ENCODE results near the gene GDPD4.
"Not testable (repeated sequence)": the region's sequence is repeated elsewhere in the genome, so short reads cannot be mapped to it uniquely, and the experiment has no call there.

Gene GDPD4

GRCh38 chr11:77300028-77300427 is 1.5 kb downstream of the GDPD4 start:
- not testable (repeated sequence) for H3K4me3 ChIP-seq (ENCODE audit: extremely low read depth, insufficient read depth, low read length, poor library complexity, severe bottlenecking); H3K36me3 ChIP-seq (ENCODE audit: control insufficient read depth, insufficient read depth, low read length); H3K9me3 ChIP-seq (ENCODE audit: control insufficient read depth, low read length); H3K4me1 ChIP-seq (ENCODE audit: control insufficient read depth, insufficient read depth, low read length, poor library complexity, severe bottlenecking); H3K27ac ChIP-seq (ENCODE audit: low read depth, low read length, severe bottlenecking)
- 88 to 96% methylated on average over 4 of the region's 6 CpGs for WGBS, 2 experiments (ENCODE audit: insufficient coverage in 2 of 2)

GRCh38 chr11:77299528-77299993 is 1.9 kb downstream of the GDPD4 start:
- 100% methylated on average over 1 of the region's 2 CpGs; no CpG with 5 or more reads in 1 of the 2 experiments for WGBS, 2 experiments (ENCODE audit: insufficient coverage in 2 of 2)
- no peak overlapping the region for H3K27ac ChIP-seq (ENCODE audit: low read depth, low read length, severe bottlenecking)
- H3K4me1 ChIP-seq (ENCODE audit: control insufficient read depth, insufficient read depth, low read length, poor library complexity, severe bottlenecking) = no peaks in the 10 kb centered on the region
- H3K9me3 ChIP-seq (ENCODE audit: control insufficient read depth, low read length) = no peaks in the 10 kb centered on the region
- no peak overlapping the region for H3K4me3 ChIP-seq (ENCODE audit: extremely low read depth, insufficient read depth, low read length, poor library complexity, severe bottlenecking)
- H3K36me3 ChIP-seq (ENCODE audit: control insufficient read depth, insufficient read depth, low read length) = no peaks in the 10 kb centered on the region

DNA sequence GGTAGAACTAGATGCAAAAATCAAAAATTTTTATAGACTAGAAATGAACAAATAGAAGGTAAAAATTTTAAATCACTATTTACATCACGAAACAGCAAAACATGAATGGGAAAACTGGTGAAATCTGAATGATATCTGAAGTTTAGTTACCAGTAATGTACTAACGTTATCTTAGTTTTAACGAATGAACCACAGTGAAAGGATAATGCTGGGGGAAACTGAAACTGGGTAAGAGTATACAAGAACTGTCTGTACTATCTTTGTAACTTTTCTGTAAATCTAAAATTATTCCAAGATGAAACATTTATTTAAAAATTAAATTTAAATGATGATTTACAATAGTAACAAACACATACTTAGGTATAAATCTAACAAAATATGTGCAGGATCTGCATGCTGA is 7.4 kb downstream of the GDPD4 start:
- H3K27ac ChIP-seq (ENCODE audit: low read depth, low read length, severe bottlenecking) = no peak overlapping the region
- no peaks in the 10 kb centered on the region for H3K9me3 ChIP-seq (ENCODE audit: control insufficient read depth, low read length)
- H3K36me3 ChIP-seq (ENCODE audit: control insufficient read depth, insufficient read depth, low read length) = no peaks in the 10 kb centered on the region
- no peak overlapping the region for H3K4me3 ChIP-seq (ENCODE audit: extremely low read depth, insufficient read depth, low read length, poor library complexity, severe bottlenecking)
- 67 to 100% methylated on average over 1 to 2 of the region's 3 CpGs for WGBS, 2 experiments (ENCODE audit: insufficient coverage in 2 of 2)
- H3K4me1 ChIP-seq (ENCODE audit: control insufficient read depth, insufficient read depth, low read length, poor library complexity, severe bottlenecking) = no peaks in the 10 kb centered on the region

GRCh38 chr11:77289737-77290136 is 11.7 kb downstream of the GDPD4 start:
- H3K36me3 ChIP-seq (ENCODE audit: control insufficient read depth, insufficient read depth, low read length) = no peaks in the 10 kb centered on the region
- H3K27ac ChIP-seq (ENCODE audit: low read depth, low read length, severe bottlenecking) = no peak overlapping the region
- 85% methylated on average over 2 of the region's 4 CpGs; no CpG with 5 or more reads in 1 of the 2 experiments for WGBS, 2 experiments (ENCODE audit: insufficient coverage in 2 of 2)
- H3K4me3 ChIP-seq (ENCODE audit: extremely low read depth, insufficient read depth, low read length, poor library complexity, severe bottlenecking) = no peak overlapping the region
- H3K9me3 ChIP-seq (ENCODE audit: control insufficient read depth, low read length) = no peaks in the 10 kb centered on the region
- H3K4me1 ChIP-seq (ENCODE audit: control insufficient read depth, insufficient read depth, low read length, poor library complexity, severe bottlenecking) = no peaks in the 10 kb centered on the region

DNA sequence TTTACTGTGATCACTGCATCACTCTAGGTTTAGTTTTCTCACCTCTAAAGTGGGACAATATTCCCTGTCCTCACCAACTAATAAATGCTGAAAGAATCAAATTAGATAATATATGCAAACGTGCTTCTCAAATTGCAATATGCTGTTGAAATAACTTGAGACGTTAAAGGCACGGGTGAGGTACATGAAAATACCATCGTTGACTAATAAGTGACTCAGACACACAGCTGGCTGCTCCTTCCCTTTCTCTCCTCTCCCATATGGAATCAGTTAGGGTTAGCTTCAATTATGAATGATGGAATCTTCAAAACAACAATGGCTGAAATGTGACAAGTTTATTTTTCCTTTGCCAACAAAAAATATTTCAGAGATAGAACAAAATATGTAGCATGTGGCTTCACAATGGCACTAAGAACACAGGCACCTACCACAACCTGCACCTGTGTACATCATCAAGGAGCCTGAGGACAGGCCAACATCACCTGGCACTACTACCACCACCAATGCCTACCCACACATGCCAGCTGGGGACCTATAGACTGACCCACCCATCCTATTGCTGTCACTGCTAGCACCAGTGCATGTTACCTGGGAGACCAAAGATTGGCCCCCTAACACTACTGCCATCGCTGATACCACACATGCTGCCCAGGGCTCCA is 13.7 kb downstream of the GDPD4 start:
- Histone ChIP-seq H3K4me1 (ENCODE audit: control insufficient read depth, insufficient read depth, low read length, poor library complexity, severe bottlenecking) (no peaks in the 10 kb centered on the region), H3K27ac (ENCODE audit: low read depth, low read length, severe bottlenecking) (no peak overlapping the region), H3K9me3 (ENCODE audit: control insufficient read depth, low read length) (no peaks in the 10 kb centered on the region), H3K4me3 (ENCODE audit: extremely low read depth, insufficient read depth, low read length, poor library complexity, severe bottlenecking) (no peak overlapping the region), H3K36me3 (ENCODE audit: control insufficient read depth, insufficient read depth, low read length) (no peaks in the 10 kb centered on the region)
- WGBS, 2 experiments (ENCODE audit: insufficient coverage in 2 of 2) = 90% methylated on average over 2 to 5 of the region's 5 CpGs

GRCh38 chr11:77287136-77287535 is 14.3 kb downstream of the GDPD4 start:
- Histone ChIP-seq H3K4me1 (ENCODE audit: control insufficient read depth, insufficient read depth, low read length, poor library complexity, severe bottlenecking) (no peaks in the 10 kb centered on the region), H3K27ac (ENCODE audit: low read depth, low read length, severe bottlenecking) (no peak overlapping the region), H3K9me3 (ENCODE audit: control insufficient read depth, low read length) (no peaks in the 10 kb centered on the region), H3K4me3 (ENCODE audit: extremely low read depth, insufficient read depth, low read length, poor library complexity, severe bottlenecking) (no peak overlapping the region), H3K36me3 (ENCODE audit: control insufficient read depth, insufficient read depth, low read length) (no peaks in the 10 kb centered on the region)
- 71 to 90% methylated on average over 1 to 2 of the region's 3 CpGs for WGBS, 2 experiments (ENCODE audit: insufficient coverage in 2 of 2)

DNA sequence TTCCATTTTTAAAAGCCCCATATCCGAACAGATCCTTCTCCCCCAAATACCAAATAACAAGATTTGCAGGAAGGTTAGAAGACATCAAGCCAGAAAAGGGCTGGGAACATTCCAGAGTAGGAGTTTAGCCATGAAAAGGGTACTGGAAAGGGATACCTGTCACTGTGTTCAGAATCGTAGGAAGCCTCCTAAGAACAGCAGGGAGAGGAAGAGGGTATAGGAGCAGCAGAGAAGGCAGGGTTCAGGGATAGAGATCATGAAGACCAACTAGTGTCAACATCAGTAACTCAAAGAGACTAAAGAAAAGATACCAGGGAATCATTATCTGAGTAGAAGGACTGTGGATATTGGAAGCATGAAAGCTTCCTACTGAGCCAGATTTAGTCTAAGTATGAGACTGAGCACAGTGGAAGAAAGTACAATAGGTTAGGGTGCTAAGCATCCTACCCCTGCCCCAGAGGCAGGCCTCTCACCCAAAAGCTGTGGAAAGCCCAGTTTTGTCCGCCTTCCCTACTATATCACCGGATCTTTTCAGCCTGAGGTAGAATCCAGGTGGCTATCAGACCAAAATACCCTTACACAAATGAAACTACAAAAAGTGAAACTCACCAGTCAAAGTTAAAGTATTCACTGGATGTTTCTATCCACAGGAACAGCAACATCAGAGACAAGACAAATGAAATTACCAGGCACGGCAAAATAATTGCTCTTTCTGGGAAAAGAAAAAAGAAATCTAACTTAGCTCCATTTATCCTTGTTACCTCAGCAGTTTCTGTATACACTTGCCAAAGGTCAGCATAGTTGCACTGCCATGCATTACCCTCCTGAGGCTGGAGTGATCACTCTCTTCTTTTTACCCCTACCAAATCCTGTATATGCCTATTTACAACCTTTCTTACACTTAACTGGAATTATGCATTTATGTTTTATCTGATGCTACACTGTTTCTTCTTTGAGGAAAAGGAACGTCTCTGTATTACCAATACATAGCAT is 16.7 kb downstream of the GDPD4 start:
- Histone ChIP-seq H3K36me3 (ENCODE audit: control insufficient read depth, insufficient read depth, low read length) (no peaks in the 10 kb centered on the region), H3K9me3 (ENCODE audit: control insufficient read depth, low read length) (no peaks in the 10 kb centered on the region), H3K27ac (ENCODE audit: low read depth, low read length, severe bottlenecking) (no peak overlapping the region), H3K4me1 (ENCODE audit: control insufficient read depth, insufficient read depth, low read length, poor library complexity, severe bottlenecking) (no peaks in the 10 kb centered on the region), H3K4me3 (ENCODE audit: extremely low read depth, insufficient read depth, low read length, poor library complexity, severe bottlenecking) (no peak overlapping the region)
- 81 to 95% methylated on average over 3 of the region's 6 CpGs for WGBS, 2 experiments (ENCODE audit: insufficient coverage in 2 of 2)

DNA sequence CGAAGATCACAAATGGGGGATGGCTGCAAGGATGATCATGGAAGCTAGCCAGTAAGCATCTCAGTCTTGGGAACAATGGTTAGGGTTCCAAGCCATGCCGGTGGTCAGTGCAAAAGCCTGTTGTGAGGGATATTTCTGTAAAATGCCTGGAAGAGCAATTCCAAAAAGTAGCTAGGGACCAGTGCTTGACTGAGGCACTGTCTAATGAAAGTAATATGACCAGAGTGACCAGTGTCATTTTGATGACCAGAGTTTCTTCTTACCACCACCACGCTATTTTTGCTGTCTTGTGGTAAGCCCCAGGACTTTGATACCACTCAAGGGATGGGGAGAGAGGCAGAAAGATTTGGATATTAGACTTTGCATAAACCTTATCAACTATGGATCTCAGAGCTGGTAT is 18.4 kb downstream of the GDPD4 start:
- WGBS, 2 experiments (ENCODE audit: insufficient coverage in 2 of 2) = 64 to 83% methylated on average over 2 of the region's 3 CpGs
- no peaks in the 10 kb centered on the region for H3K9me3 ChIP-seq (ENCODE audit: control insufficient read depth, low read length)
- H3K4me1 ChIP-seq (ENCODE audit: control insufficient read depth, insufficient read depth, low read length, poor library complexity, severe bottlenecking) = no peaks in the 10 kb centered on the region
- no peak overlapping the region for H3K27ac ChIP-seq (ENCODE audit: low read depth, low read length, severe bottlenecking)
- H3K36me3 ChIP-seq (ENCODE audit: control insufficient read depth, insufficient read depth, low read length) = no peaks in the 10 kb centered on the region
- no peak overlapping the region for H3K4me3 ChIP-seq (ENCODE audit: extremely low read depth, insufficient read depth, low read length, poor library complexity, severe bottlenecking)

DNA sequence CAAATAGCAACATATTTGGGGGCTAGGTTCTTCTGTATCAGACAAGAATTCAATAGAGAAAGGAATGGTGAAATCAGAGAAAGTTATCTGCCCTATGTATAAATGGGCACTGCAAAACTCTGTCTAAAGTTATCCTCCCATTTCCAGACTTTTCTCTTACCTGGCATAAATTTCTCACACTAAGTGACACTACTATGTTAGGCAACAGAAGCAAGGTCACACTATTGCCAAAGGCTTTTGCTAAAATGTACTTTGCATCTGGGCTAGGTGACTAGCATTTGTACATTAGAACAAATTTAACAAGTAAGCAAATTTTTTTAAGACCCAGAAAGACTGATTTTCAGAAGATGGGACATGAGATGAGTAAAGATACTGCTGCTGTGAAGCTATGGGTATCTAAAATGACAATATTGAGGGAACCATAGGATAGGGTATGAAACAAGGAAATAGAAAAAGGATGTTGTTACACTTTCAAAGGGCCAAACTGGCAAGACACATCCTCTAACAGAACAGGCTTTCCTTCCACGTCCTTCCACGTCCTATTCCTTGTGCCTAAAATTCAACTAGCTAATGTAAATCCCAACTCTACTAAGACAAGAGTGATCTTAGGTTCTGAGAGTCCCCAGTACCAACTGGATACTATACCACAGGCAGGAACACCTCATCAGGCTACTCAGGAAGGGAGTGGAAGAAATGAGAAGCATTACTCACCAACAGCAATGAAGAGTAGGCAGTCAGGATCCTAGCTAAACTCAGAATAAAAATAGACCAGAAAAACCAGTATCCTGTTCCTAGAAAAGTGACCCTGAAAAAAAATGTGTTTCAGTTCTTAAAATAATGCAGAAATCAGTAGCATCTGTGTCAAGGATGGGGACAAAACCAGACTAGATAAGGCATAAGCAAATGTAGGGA is 22.6 kb downstream of the GDPD4 start:
- no peak overlapping the region for H3K27ac ChIP-seq (ENCODE audit: low read depth, low read length, severe bottlenecking)
- WGBS, 2 experiments (ENCODE audit: insufficient coverage in 2 of 2) = no CpG with 5 or more reads among the region's 2 CpGs
- no peaks in the 10 kb centered on the region for H3K4me1 ChIP-seq (ENCODE audit: control insufficient read depth, insufficient read depth, low read length, poor library complexity, severe bottlenecking)
- no peaks in the 10 kb centered on the region for H3K9me3 ChIP-seq (ENCODE audit: control insufficient read depth, low read length)
- H3K4me3 ChIP-seq (ENCODE audit: extremely low read depth, insufficient read depth, low read length, poor library complexity, severe bottlenecking) = no peak overlapping the region
- no peaks in the 10 kb centered on the region for H3K36me3 ChIP-seq (ENCODE audit: control insufficient read depth, insufficient read depth, low read length)

GRCh38 chr11:77276271-77276670 is 25.2 kb downstream of the GDPD4 start:
- Histone ChIP-seq H3K36me3 (ENCODE audit: control insufficient read depth, insufficient read depth, low read length) (no peaks in the 10 kb centered on the region), H3K27ac (ENCODE audit: low read depth, low read length, severe bottlenecking) (no peak overlapping the region)
- 80 to 96% methylated on average over 2 of the region's 2 CpGs for WGBS, 2 experiments (ENCODE audit: insufficient coverage in 2 of 2)

More at GRCh38 chr11:77276271-77276670, 25.2 kb downstream of the GDPD4 start:
- H3K9me3 ChIP-seq (ENCODE audit: control insufficient read depth, low read length) = no peaks in the 10 kb centered on the region
- no peak overlapping the region for H3K4me3 ChIP-seq (ENCODE audit: extremely low read depth, insufficient read depth, low read length, poor library complexity, severe bottlenecking)
- no peaks in the 10 kb centered on the region for H3K4me1 ChIP-seq (ENCODE audit: control insufficient read depth, insufficient read depth, low read length, poor library complexity, severe bottlenecking)

All from mesodermal cell (in vitro differentiated cells).